WI38 (cell line): ENCODE results near the gene CHP1.
"Not testable (repeated sequence)": the region's sequence is repeated elsewhere in the genome, so short reads cannot be mapped to it uniquely, and the experiment has no call there.

Experiments
- H3K4me3 ChIP-seq: 2 replicates; pipeline ENCODE4 v1.5.1; 2011; ENCODE audit warnings: low read depth, mild to moderate bottlenecking, control low read depth, low read length
- CTCF ChIP-seq: IDR thresholded peaks from 2 replicates; pipeline ENCODE4 v1.5.1; 2012; ENCODE audit warnings: low read depth, mild to moderate bottlenecking, control low read depth, low read length

The CHP1 gene

DNA sequence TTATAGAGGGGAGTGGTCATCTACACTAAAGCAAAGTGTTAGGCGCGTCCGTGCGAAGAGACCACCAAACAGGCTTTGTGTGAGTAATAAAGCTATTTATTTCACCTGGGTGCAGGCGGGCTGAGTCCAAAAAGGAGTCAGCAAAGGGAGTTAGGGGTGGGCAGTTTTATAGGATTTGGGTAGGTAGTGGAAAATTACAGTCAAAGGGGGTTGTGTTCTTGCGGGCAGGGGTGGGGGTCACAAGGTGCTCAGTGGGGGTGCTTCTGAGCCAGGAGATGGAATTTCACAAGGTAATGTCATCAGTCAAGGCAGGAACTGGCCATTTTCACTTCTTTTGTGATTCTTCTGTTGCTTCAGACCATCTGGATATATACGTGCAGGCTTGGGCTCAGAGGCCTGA is 54.2 kb downstream of the CHP1 start:
- TF ChIP-seq CTCF: no peak

GRCh38 chr15:41286665-41287333 is 55.7 kb downstream of the CHP1 start:
- no peak for TF ChIP-seq CTCF

More for the DNA sequence above, 54.2 kb downstream of the CHP1 start:
- peak overlapping the region; percentile 93 for H3K4me3 ChIP-seq

DNA sequence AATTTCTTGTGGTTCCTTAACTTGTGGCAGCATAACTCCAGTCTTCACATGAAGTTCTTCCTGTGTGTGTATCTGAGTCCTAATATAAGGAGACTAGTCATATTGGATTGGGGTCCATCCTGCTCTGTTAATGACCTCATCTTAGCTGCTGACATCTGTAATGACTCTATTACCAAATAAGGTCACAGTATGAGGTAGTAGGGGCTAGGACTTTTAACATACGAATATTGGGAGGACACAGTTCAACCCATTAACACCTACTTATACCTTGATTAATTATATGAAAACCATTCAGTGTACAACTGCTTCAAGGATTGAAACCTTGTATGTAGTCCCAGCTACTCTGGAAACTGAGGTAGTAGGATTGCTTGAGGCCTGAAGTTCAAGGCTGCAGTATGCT is 57.4 kb downstream of the CHP1 start:
- no peak for TF ChIP-seq CTCF
- H3K4me3 ChIP-seq: no peak overlapping the region

More at GRCh38 chr15:41286665-41287333, 55.7 kb downstream of the CHP1 start:
- H3K4me3 ChIP-seq: no peak overlapping the region

GRCh38 chr15:41289953-41290352 is 58.9 kb downstream of the CHP1 start:
- no peak overlapping the region for H3K4me3 ChIP-seq
- no peak for TF ChIP-seq CTCF

- no peak overlapping the region for H3K4me3 ChIP-seq
- TF ChIP-seq CTCF: no peak
Observed at GRCh38 chr15:41291065-41291631, 60.1 kb downstream of the CHP1 start.

DNA sequence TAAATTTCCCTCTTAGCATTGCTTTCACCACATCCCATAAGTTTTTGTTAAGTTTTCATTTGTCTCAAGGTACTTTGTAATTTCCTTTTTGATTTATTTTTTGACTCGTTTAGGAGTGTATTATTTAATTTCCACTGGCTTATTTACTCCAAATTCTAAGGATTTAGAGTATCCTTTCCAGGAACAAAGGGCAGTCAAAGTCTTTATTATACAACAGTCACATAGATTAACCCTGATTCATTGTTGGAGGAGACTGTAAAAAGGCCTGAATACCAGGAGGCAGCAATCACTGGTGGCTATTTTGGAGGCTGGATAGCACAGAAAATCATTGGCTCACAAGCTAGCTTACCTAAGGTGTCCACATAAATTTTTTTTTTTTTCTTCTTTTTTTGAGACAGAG is 61.5 kb downstream of the CHP1 start:
- no peak overlapping the region for H3K4me3 ChIP-seq
- TF ChIP-seq CTCF: no peak

DNA sequence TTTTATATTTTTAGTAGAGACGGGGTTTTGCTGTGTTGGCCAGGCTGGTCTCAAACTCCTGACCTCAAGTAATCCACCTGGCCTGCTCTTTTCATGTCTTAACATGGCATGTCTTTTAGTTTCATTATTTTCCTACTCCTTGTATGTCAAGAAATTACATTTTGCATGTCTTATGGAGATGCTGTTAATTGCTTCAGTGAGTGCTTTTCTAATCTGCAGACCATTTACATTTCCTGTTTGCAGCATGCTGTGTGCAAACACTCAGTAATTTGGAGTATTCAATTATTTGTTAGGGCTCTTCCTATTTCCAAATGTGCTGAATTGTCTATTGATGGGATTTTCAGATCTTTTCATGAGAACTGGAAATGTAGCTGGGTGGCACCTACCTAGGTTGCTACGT is 70.1 kb downstream of the CHP1 start:
- H3K4me3 ChIP-seq: not testable (repeated sequence)

- no peak for TF ChIP-seq CTCF
- H3K4me3 ChIP-seq: no peak overlapping the region
Observed at GRCh38 chr15:41301587-41301986, 70.5 kb downstream of the CHP1 start.
